ENCODE measurements around the gene LMTK2. TPM values are rescaled to one million over a fixed set of nuclear protein-coding genes. Genes with fewer than 3 reads are reported as not detected.
A peak's percentile ranks its signal among the peaks of the same experiment; 100 is the strongest.

The LMTK2 gene
- total RNA-seq, 4 donors from 2014 or later = 10.4 to 14.4 (median 12.3) TPM

- TF ChIP-seq CTCF (IDR thresholded peaks at IDR 0.05) (no peak), EP300 (IDR thresholded peaks at IDR 0.05) (no peak), POLR2A (IDR thresholded peaks at IDR 0.05) (no peak)
- Histone ChIP-seq H3K27ac (no peak overlapping the region), H3K36me3 (no peaks in the 10 kb centered on the region), H3K27me3 (no peaks in the 10 kb centered on the region), H3K4me1 (no peaks in the 10 kb centered on the region), H3K4me3 (no peak overlapping the region), H3K9me3 (peaks cover 0 to 57% (median 8%) of the 10 kb centered on the region in 4 donors)
- WGBS, 2 donors = 76 to 88% methylated on average over 1 of the region's 1 CpG
- no peak for DNase-seq (ENCODE audit: low spot score in 2 of 2)
Measured at GRCh38 chr7:98100088-98100487, 6.6 kb upstream of the LMTK2 start.

GRCh38 chr7:98102170-98102569 lies 4.5 kb upstream of the LMTK2 start:
- no peak overlapping the region for H3K27ac ChIP-seq
- TF ChIP-seq POLR2A (IDR thresholded peaks at IDR 0.05) (no peak), CTCF (IDR thresholded peaks at IDR 0.05) (no peak), EP300 (IDR thresholded peaks at IDR 0.05) (no peak)
- H3K36me3 ChIP-seq = no peaks in the 10 kb centered on the region
- no peak overlapping the region for H3K4me3 ChIP-seq
- H3K27me3 ChIP-seq = no peaks in the 10 kb centered on the region
- WGBS, 2 donors = 62 to 71% methylated on average over 1 of the region's 1 CpG
- peaks cover 0 to 37% (median 6%) of the 10 kb centered on the region in 4 donors for H3K9me3 ChIP-seq
- DNase-seq (ENCODE audit: low spot score in 2 of 2) = no peak
- peaks cover 0 to 3% (median 0%) of the 10 kb centered on the region in 4 donors for H3K4me1 ChIP-seq

- H3K4me1 ChIP-seq = peaks cover 0 to 30% (median 10%) of the 10 kb centered on the region in 4 donors
- 73 to 74% methylated on average over 6 of the region's 6 CpGs for WGBS, 2 donors
- TF ChIP-seq POLR2A (IDR thresholded peaks at IDR 0.05) (no peak), EP300 (IDR thresholded peaks at IDR 0.05) (no peak), CTCF (IDR thresholded peaks at IDR 0.05) (no peak)
- peaks cover 0 to 11% (median 0%) of the 10 kb centered on the region in 4 donors for H3K9me3 ChIP-seq
- DNase-seq (ENCODE audit: low spot score in 2 of 2) = no peak
- H3K36me3 ChIP-seq = no peaks in the 10 kb centered on the region
- no peaks in the 10 kb centered on the region for H3K27me3 ChIP-seq
- H3K4me3 ChIP-seq = peak overlapping the region in 2 of 4 donors; percentile 89 to 99
- H3K27ac ChIP-seq = no peak overlapping the region
Measured at GRCh38 chr7:98105942-98106544, 619 bp upstream of the LMTK2 start.

- H3K4me1 ChIP-seq = peaks cover 0 to 34% (median 10%) of the 10 kb centered on the region in 4 donors
- no peak for DNase-seq (ENCODE audit: low spot score in 2 of 2)
- peak overlapping the region in 3 of 4 donors; percentile 51 to 90 (median 87) for H3K27ac ChIP-seq
- 0 to 1% methylated on average over 14 to 19 of the region's 32 CpGs for WGBS, 2 donors
- no peaks in the 10 kb centered on the region for H3K27me3 ChIP-seq
- no peaks in the 10 kb centered on the region for H3K36me3 ChIP-seq
- peak overlapping the region; percentile 53 to 99 (median 92) for H3K4me3 ChIP-seq
- H3K9me3 ChIP-seq = peaks cover 0 to 2% (median 0%) of the 10 kb centered on the region in 4 donors
- TF ChIP-seq POLR2A (IDR thresholded peaks at IDR 0.05) = no peak
- no peak for TF ChIP-seq EP300 (IDR thresholded peaks at IDR 0.05)
- no peak for TF ChIP-seq CTCF (IDR thresholded peaks at IDR 0.05)
Measured at GRCh38 chr7:98107313-98107721, 655 bp downstream of the LMTK2 start.

GRCh38 chr7:98110249-98111022 lies 3.8 kb downstream of the LMTK2 start:
- WGBS, 2 donors = 42% methylated on average over 11 of the region's 11 CpGs
- no peak overlapping the region for H3K4me3 ChIP-seq
- H3K36me3 ChIP-seq = no peaks in the 10 kb centered on the region
- TF ChIP-seq CTCF (IDR thresholded peaks at IDR 0.05) = no peak
- TF ChIP-seq POLR2A (IDR thresholded peaks at IDR 0.05) = no peak
- no peak for TF ChIP-seq EP300 (IDR thresholded peaks at IDR 0.05)
- no peak for DNase-seq (ENCODE audit: low spot score in 2 of 2)
- H3K27ac ChIP-seq = peak overlapping the region in 1 of 4 donors; percentile 1
- H3K27me3 ChIP-seq = no peaks in the 10 kb centered on the region
- H3K4me1 ChIP-seq = peaks cover 0 to 34% (median 10%) of the 10 kb centered on the region in 4 donors
- H3K9me3 ChIP-seq = no peaks in the 10 kb centered on the region
